ENCODE measurements around the gene AHNAK. TPM values are rescaled to one million over a fixed set of nuclear protein-coding genes. Genes with fewer than 3 reads are reported as not detected.
"Not testable (repeated sequence)": the region's sequence is repeated elsewhere in the genome, so short reads cannot be mapped to it uniquely, and the experiment has no call there.

The AHNAK gene
- polyA plus RNA-seq, 1 donor, result 240 TPM

DNA sequence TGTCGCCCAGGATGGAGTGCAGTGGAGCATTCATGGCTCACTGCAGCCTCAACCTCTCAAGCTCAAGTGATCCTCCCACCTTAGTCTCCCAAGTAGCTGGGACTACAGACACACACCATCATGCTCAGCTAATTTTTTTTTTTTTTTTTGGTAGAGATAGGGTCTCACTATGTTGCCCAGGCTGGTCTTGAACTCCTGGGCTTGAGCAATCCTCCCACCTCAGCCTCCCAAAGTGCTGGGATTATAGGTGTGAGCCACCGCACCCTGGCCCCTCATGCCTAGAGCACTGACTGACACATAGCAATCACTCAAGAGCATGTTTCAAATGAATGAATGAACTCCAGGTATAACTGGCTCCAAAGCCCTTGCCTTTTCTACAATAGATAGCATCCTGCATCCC is 3.9 kb upstream of the AHNAK start:
- not testable (repeated sequence) for DNase-seq (ENCODE audit: low read depth)

- no peak for DNase-seq (ENCODE audit: low read depth)
Observed at GRCh38 chr11:62548545-62549335, 2.1 kb upstream of the AHNAK start.

DNA sequence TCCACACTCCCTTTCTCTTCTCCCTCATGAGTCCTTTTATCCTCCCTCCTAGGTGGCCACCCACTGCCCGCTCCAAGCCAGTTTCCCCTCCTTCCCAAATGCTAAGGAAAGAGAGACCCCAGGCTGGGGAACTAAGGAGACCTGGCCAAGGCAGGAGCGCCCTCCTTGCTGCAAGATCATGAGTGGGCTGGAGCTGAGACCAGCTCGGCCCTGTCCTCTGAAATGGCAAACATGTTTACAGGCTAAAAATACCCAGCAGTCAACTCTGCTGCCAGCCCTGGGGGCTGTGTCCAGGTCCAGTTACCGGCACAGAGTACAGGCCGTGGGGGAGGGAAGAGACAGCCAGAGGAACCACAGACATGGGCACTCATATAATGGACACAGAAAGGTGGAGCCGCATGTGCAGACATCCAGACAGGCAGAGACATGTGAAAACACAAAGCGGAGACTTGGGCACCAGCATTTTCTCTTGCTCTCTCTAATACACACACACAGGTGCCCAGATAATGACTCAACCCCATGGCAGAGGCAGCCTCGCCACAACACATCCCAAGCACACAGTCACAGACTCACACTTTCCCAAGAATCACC is 1.2 kb upstream of the AHNAK start:
- no peak for DNase-seq (ENCODE audit: low read depth)

DNA sequence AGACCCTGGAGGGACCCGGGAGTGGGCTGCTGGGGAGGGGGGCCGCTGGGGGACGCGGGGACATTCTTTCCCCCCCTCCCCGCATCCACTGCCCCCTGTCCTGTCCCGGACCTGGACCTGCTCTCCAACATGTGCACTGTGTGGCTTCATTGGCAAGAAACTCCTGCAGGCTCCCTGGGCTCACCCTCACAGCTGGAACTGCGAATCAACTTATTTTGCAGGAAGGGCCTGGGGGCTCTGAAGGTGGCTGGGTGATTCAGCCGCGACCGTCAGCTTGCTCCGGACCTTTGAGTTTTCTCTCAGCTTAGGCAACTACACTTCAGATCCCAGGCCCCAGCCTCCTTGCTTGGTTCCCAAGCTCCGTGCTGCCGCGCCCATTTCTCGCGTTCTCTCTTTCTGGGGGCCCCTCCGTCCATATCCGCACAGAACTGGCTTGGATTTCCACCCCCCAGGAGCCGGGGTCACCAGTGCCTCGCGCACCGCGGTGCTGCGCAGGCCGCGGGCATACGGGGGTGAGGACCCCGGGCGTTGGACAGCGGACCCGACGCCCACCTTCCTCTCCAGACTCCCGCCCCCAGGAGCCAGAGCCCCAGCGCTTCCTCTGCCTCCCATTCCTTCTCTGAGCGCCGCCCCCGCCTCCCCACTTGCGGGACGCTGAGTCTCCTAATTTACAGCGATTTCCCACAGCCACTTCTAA is 471 bp upstream of the AHNAK start:
- DNase-seq (ENCODE audit: low read depth), result no peak

DNA sequence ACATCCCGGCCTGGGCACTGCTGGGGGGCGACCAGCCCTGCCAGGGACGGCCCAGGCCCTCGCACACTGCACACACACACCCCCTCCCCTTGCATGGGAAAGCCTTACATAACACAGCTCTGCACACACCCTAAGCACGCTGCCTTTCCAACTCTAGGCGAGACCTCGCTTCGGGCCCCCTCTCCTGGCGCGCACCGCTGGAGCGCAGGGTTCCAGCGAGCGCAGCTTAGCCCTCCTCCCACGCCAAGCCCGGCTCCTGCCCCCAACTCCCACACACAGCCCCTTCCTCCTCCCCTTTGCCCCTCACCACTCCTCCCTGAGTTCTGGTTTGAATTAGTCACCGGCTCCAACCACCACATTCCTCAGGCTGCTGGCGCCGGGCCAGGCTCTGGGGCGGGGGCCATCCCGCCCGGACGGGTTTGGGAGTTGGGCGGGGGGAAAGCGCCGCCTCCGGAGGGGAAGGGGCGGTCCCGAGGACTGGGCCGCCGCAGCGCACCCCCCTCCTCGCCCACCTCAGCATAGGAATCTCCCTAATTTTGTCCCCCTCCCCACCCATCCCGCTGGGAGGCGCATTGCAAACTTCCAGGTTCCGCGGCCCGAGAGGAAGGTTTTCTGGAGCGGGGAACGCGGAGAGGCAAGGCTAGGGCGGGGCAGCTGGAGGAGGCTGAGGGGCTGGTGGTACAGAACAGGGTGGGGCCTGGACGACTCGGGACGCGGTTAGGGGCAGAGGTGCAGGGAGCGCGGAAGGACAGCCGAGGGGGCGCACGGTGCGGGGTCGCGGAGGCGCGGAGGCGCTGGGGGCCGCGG is 966 bp downstream of the AHNAK start:
- no peak for DNase-seq (ENCODE audit: low read depth)

DNA sequence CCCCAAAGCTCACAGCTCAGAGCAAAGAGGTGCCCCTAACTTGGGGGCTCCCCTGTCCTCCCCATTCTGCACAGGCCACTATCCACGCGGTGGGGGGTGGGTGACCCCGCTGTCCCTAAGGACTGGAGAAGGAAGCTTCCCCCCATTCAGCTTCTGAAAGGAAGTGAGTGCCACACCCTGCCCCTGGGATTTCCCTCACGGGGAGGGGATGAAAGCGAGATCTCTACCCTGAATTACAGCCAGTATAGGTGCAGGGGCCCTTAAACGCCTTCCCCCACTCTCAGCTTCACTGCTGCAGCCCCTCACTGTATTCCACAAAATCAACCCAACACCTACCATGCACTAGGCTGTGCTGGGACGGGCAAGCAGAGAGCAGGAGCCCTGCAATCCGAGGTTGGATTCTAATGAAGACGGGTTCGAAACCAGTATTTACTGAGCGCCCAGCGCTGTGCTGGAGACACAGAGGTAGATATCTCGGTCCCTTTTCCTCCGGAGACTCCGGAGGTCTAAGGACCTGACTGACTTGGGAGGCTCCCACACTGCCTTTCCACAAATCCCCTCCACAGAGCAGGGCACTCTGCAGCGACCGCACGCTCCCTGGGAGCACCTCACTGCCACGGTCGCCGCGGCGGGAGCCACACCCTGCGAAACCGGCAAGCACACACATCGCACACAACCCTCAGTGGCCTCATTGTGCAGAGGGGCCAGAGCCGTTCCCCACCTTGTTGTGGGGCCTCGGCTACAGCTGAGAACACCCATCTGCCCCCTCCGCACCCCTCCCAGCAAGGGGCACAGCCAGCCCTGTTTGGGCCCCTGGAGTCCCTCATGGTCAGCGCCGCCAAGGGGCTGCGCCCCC is 1.8 kb downstream of the AHNAK start:
- DNase-seq (ENCODE audit: low read depth), result no peak

GRCh38 chr11:62543680-62544444 is 2.7 kb downstream of the AHNAK start:
- no peak for DNase-seq (ENCODE audit: low read depth)

GRCh38 chr11:62542750-62543567 is 3.6 kb downstream of the AHNAK start:
- no peak for DNase-seq (ENCODE audit: low read depth)

DNA sequence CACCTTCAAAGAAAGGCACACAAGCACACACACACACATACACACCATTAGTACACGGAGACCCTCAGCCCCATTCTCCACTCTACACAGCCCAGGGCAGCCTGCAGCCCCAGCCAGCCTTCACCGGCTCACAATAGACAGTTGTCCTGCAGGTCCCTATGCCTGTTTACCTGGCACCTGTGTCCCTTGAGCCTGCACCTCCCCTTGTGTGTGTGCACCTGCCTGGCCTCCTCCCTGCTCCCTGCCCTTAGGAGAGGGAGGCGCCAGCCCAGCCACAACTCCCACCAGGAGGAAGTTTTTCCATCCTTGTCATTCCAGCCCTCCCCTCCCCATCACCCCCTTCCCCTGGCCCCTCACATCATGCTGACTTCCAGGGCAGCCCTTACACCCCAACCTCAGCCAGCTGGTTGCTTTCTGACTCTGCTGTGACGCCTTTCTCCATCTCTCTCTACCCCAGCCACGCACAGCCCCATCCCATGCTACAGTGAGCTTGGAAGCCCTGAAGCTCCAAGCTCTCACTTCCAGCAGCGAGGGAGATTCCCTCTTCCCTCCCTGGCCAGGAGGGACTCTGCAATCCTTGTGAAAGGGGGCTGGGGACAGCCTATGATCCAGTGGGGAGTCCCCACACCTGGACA is 4.4 kb downstream of the AHNAK start:
- DNase-seq (ENCODE audit: low read depth), result no peak

DNA sequence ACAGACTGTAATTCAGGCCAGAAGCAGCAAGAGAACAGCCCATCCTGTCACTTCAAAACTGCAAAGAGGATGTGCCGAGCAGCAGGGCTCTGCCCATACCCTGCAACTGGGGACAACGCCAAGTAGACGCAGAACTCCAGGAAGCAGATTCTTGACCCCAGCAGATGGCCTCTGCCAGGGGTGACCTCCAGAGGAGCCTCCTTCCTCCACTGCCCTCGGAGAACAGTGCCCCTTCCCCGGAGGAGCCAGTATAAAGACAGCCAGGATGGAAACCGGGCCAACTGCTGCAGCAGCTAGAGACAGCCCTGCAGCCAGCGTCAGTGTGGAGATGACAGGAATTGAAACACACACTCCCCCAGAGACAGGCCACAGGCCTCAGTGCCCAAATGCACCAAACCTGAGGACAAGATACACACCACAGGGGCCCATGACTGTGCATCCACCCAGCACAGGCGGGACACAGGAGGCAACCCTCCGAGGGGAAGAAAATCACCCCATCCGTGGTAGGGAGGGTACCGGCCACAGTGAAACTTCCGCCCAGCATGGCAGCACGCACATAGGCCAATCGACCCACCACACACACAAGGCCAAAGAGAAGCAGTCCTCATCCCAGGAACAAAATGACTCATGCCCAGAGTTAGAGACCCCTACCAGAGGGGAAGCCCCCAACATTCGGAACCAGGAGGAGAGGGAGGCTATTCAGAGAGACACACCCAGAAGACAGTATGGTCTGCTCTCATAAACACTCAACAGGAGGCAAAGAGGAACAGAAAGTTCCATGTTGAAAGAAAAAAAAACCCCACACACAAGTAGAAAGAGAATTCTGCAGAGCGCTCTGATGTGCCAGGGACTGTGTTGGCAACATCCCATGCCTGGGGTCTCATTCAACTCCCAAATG is 5.6 kb downstream of the AHNAK start:
- no peak for DNase-seq (ENCODE audit: low read depth)

DNA sequence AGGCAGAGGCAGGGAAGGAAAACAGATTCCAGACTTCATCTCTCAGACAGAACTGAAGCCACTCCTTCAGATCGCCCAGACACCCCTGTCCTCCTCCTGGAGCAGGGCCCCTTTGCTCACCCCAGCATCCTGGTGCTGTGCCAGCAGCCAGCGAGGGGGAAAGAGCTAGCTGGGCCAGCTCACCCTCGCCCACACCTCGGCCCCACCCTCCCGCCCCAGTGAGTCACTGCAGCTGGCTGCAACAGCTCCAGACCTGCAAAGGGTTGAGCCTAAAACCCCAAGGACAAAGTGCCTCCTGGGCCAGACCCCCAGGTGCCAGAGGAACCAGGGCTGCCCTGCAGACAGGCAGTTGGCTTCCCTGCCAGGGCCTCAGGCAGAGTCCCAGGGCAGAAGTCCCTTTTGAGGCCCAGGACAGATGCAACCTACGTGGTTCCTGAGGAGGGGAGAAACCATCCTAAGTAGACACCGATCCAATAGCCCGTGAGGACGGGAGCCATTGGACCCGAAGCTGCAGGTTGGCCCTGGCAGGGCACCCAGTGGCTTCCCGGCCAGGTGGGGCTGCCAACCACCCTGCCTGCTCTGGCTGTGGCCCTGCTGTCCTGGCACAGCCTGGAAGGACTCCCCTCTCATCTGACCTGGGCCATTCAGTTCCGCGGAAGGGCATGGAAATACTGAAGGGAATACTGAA is 7.2 kb downstream of the AHNAK start:
- no peak for DNase-seq (ENCODE audit: low read depth)

GRCh38 chr11:62538470-62539237 is 8.0 kb downstream of the AHNAK start:
- DNase-seq (ENCODE audit: low read depth), result no peak

GRCh38 chr11:62536301-62536957 is 10.2 kb downstream of the AHNAK start:
- no peak for DNase-seq (ENCODE audit: low read depth)

GRCh38 chr11:62535802-62536201 is 10.8 kb downstream of the AHNAK start:
- DNase-seq (ENCODE audit: low read depth), result no peak

DNA sequence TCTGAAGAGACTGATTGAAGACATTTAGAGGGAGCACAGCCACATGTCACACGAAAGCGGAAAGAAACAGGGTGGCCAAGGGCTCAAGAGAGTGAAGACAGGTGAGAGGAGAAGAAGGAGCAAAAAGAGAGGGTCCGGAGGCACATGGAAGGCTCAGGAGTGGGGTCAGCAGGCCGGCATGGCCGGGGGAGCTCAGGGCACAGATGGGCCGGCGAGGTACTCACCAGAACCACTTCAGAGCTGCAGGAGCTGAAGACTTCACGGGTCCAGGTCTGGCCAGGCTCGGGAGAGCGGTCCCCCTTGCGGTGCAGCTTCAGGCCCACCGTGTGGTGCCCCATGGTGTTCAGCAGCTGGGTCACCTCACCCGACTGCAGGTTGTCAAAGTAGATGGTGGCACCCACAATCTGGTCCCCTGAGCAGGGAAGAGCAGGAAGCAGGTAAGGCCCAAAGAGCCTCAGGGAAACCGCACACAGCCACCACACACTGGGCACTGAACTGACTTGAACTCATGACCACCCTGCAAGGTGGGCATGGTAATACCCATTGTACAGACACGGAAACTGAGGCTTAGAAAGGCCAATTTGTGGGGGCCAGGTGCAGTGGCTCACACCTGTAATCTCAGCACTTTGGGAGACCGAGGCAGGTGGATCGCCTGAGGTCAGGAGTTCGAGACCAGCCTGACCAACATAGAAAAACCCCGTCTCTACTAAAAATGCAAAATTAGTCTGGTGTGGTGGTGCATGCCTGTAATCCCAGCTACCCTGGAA is 11.6 kb downstream of the AHNAK start:
- no peak for DNase-seq (ENCODE audit: low read depth)
